Prostate gland (tissue), 2 donors: ENCODE data around the gene TNXB.

Experiments
- CTCF ChIP-seq, 4 experiments: fragments of 200-600 bp in 2 of 4; fragments of 450-650 bp in 2 of 4; sonication (generic) in 2 of 4; IDR thresholded peaks; 1 replicate in 3 of 4; 2 replicates in 1 of 4; pipeline ENCODE4 v1.5.1; 2016 to 2019; ENCODE audit warnings: antibody characterized with exemption in 4 of 4, mild to moderate bottlenecking in 2 of 4, moderate library complexity in 2 of 4
- POLR2A ChIP-seq: fragments of 450-650 bp; IDR thresholded peaks from one replicate; pipeline ENCODE4 v1.6.1; 2016; ENCODE audit warnings: antibody characterized with exemption, mild to moderate bottlenecking
- POLR2AphosphoS5 ChIP-seq: sonication (generic); formaldehyde crosslinking; IDR thresholded peaks from one replicate; pipeline ENCODE4 v1.6.1; 2017; ENCODE audit warnings: antibody characterized with exemption

- TF ChIP-seq CTCF (IDR thresholded peaks at IDR 0.05): no peak
- TF ChIP-seq POLR2AphosphoS5: no peak
- no peak for TF ChIP-seq POLR2A
Observed at GRCh38 chr6:32068867-32069266, 40.3 kb downstream of the TNXB start.
